Pancreas (tissue), 10 donors: Measurements from ENCODE around the gene PTRH1. TPM values are rescaled to one million over a fixed set of nuclear protein-coding genes. Genes with fewer than 3 reads are reported as not detected.

Source experiments
- ATAC-seq, 4 donors: fragments of 200-7000 bp; cut with Tn5 transposase; one replicate each; pipeline versions ENCODE4 v1.8.0 to v1.9.1; 2020; ENCODE audit warnings: mild to moderate bottlenecking in 4 of 4, moderate library complexity in 4 of 4
- DNase-seq, 6 donors: peaks; one replicate each; pipeline ENCODE4 v3.0.0-alpha.2; 2020
- FAIRE-seq: peaks from 2 replicates; lab custom pipeline; 2012; peaks lifted over from hg19 to GRCh38; lab: Jason Lieb, UNC
- H3K27ac ChIP-seq, 4 donors: fragments of 200-600 bp; sonication (generic); 1 replicate in 3 of 4; 2 replicates in 1 of 4; pipeline versions ENCODE4 v1.5.0 to v1.8.0; 2020
- H3K27me3 ChIP-seq, 4 donors: fragments of 200-600 bp; one replicate each; pipeline ENCODE4 v1.8.0; 2021
- H3K36me3 ChIP-seq, 3 donors: fragments of 200-600 bp; sonication (generic) in 1 of 3; one replicate each; pipeline versions ENCODE4 v1.5.0 to v1.8.0; 2020 to 2021
- H3K4me1 ChIP-seq, 3 donors: fragments of 200-600 bp; one replicate each; pipeline ENCODE4 v1.8.0; 2021
- H3K4me3 ChIP-seq, 4 donors: fragments of 200-600 bp; sonication (generic) in 2 of 4; one replicate each; pipeline versions ENCODE4 v1.5.0 to v1.8.0; 2020 to 2021
- H3K9me3 ChIP-seq, 4 donors: fragments of 200-600 bp; one replicate each; pipeline ENCODE4 v1.8.0; 2021
- whole genome bisulfite sequencing, 2 donors: extraction: QIAGEN DNeasy Blood & Tissue Kit; methylation state at CpG; one replicate each; pipeline ENCODE4 v1.1.7; 2013; 5-methylcytosine and 5-hydroxymethylcytosine counted together
- intact Hi-C, 3 donors: fragments of 100-400 bp; cut with DNase I; formaldehyde crosslinking; loops; one replicate each; pipeline versions ENCODE4 v1.11.1 to v1.14.2; 2022
- polyA plus RNA-seq, 2 donors: library from polyadenylated mRNA; stranded (reverse); fragments of 200-250 nt; gene quantifications; one replicate each; pipeline ENCODE4 v1.2.3, GENCODE V29; 2013
- total RNA-seq, 6 donors: library from RNA; stranded (reverse); fragmentation: NEBNext Ultra II Directional in 4 of 6; extraction: Animal tissue kit (Norgen Biotek cat#: 25700) in 4 of 6; gene quantifications; one replicate each; pipeline versions ENCODE4 v1.2.1 to v1.2.4, GENCODE V29; 2021 to 2023
- TF ChIP-seq, protein P1 (sequence below), 4 donors: fragments of 200-600 bp; sonication (generic) in 3 of 4; IDR thresholded peaks; one replicate each; pipeline versions ENCODE4 v1.5.0 to v1.8.0; 2021; ENCODE audit warnings: antibody characterized with exemption in 4 of 4
- donor health status: healthy with polysubstance abuse.
- donor health status: DM: no; HTN: no; CAD: no; lungs with moderate emphysema.
- donor health status: DM: no; HTN: no; CAD: no.
- donor health status: control.
- donor health status: control.
- donor health status: Bipolar disorder and iron deficiency.
- donor health status: DM: yes; HTN: yes; CAD: no.
- donor health status: DM: no; HTN: no; CAD: no.
- donor health status: DM: no; HTN: no; CAD: no.
- donor health status: DM: yes; HTN: yes; CAD: no.

The PTRH1 gene
- total and polyA plus RNA-seq, 8 donors, result 5.6 to 13.4 (median 10.3) TPM

DNA sequence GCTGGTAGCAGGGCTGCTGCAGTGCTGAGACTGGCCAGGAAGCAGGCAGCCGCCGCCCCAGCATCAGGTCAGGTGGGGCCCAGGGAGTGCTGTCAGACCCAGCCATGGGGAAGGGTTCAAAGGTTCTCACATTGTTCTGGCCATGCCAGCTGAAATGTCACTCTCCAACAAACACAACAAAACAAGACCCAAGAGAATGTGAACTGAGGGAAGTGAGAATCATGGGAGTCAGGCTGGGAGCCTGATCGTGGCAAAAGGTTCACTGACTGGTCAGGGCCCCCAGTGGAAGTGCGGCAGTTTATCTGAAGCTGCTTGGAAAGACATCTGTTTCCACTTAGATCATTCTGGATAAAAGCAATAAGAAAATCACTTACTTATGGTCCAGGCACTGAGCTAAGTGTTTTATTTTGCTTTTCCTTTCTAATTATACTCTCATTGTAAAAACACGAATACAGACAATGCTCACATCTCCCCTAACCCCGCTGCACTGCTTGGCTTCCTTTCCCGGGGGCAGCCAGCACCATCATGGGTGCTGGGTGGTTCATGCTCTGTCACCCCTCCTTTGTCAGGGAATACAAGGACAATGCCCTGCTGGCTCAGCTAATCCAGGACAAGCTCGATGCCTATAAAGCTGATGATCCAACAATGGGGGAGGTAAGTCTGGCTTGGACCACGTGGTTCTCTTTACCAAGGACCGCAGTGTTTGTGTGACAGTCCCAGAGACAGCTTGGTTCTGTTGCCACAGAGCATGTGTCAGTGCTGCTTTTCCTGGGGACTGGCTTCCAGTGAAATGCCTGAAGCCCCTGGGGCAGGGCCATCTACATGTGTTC is 50.6 kb downstream of the PTRH1 start:
- 85 to 88% methylated on average over 10 of the region's 10 CpGs for WGBS, 2 donors
- Histone ChIP-seq H3K36me3 (peaks cover 0 to 45% (median 6%) of the 10 kb centered on the region in 3 donors), H3K4me3 (no peak overlapping the region), H3K27me3 (no peaks in the 10 kb centered on the region), H3K9me3 (no peaks in the 10 kb centered on the region), H3K27ac (no peak overlapping the region), H3K4me1 (no peaks in the 10 kb centered on the region)
- intact Hi-C loops, result no loop called here
- no peak for FAIRE-seq
- ATAC-seq, result peak in 2 of 4 donors; percentile 20 to 59
- TF ChIP-seq, protein P1, sequence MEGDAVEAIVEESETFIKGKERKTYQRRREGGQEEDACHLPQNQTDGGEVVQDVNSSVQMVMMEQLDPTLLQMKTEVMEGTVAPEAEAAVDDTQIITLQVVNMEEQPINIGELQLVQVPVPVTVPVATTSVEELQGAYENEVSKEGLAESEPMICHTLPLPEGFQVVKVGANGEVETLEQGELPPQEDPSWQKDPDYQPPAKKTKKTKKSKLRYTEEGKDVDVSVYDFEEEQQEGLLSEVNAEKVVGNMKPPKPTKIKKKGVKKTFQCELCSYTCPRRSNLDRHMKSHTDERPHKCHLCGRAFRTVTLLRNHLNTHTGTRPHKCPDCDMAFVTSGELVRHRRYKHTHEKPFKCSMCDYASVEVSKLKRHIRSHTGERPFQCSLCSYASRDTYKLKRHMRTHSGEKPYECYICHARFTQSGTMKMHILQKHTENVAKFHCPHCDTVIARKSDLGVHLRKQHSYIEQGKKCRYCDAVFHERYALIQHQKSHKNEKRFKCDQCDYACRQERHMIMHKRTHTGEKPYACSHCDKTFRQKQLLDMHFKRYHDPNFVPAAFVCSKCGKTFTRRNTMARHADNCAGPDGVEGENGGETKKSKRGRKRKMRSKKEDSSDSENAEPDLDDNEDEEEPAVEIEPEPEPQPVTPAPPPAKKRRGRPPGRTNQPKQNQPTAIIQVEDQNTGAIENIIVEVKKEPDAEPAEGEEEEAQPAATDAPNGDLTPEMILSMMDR (IDR thresholded peaks at IDR 0.05), result no peak
- DNase-seq, result no peak

DNA sequence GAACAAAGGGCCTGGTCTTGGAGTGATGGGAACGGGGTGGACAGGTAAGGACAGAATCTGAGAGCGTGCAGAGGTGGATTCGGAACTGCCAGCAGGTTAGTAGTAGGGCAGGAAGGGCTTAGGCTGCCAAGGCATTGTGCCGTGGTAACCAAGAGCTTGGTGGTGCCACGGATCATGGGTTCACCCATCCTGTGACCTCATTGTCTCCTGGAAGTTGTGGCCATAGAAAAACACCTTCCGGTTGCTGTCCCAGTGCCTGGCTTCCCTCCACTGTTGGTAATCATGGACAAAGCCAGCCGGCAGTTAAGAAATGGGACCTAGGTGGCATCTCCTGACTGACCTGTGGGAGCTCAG is 51.2 kb downstream of the PTRH1 start:
- Histone ChIP-seq H3K27me3 (no peaks in the 10 kb centered on the region), H3K4me3 (no peak overlapping the region), H3K4me1 (no peaks in the 10 kb centered on the region), H3K9me3 (no peaks in the 10 kb centered on the region), H3K36me3 (peaks cover 0 to 44% (median 6%) of the 10 kb centered on the region in 3 donors), H3K27ac (no peak overlapping the region)
- TF ChIP-seq, protein P1 (IDR thresholded peaks at IDR 0.05), result no peak
- ATAC-seq, result no peak
- no peak for FAIRE-seq
- no peak for DNase-seq
- intact Hi-C loops, result no loop called here
- 89 to 92% methylated on average over 7 of the region's 7 CpGs for WGBS, 2 donors

Other genes with a start within 250 kb of the PTRH1 start
- 10 to 100 TPM; 14.3 to 33.0 (median 22.0) TPM for gene STXBP1, start 103.4 kb downstream of the PTRH1 start, total RNA-seq
- gene STXBP1, start 103.4 kb downstream of the PTRH1 start, polyA plus RNA-seq, result 10 to 100 TPM; 17.6 to 46.4 TPM
- under 1 TPM in 5 of 6 donors, not detected in 1; 0.12 to 0.39 (median 0.22) TPM for gene CFAP157, start 8.7 kb downstream of the PTRH1 start, total RNA-seq
- gene CFAP157, start 8.7 kb downstream of the PTRH1 start, polyA plus RNA-seq, result 1 to 10 TPM; 1.6 to 2.1 TPM
- under 1 TPM in 2 of 6 donors, not detected in 4; 0.03 to 0.09 TPM for gene TTC16, start 416 bp upstream of the PTRH1 start, total RNA-seq
- under 1 TPM; 0.02 to 0.04 TPM for gene TTC16, start 416 bp upstream of the PTRH1 start, polyA plus RNA-seq
- 1 to 10 TPM; 4.2 to 9.0 (median 5.8) TPM for gene TOR2A, start 19.6 kb upstream of the PTRH1 start, total RNA-seq
- 10 to 100 TPM; 10.1 to 17.5 TPM for gene TOR2A, start 19.6 kb upstream of the PTRH1 start, polyA plus RNA-seq
- gene SH2D3C, start 63.0 kb upstream of the PTRH1 start, total RNA-seq, result 1 to 10 TPM; 1.4 to 4.8 (median 1.8) TPM
- 1 to 10 TPM; 6.9 to 7.1 TPM for gene SH2D3C, start 63.0 kb upstream of the PTRH1 start, polyA plus RNA-seq
- 10 to 100 TPM; 33.9 to 58.2 (median 43.9) TPM for gene CDK9, start 70.4 kb upstream of the PTRH1 start, total RNA-seq
- gene CDK9, start 70.4 kb upstream of the PTRH1 start, polyA plus RNA-seq, result 100 to 1,000 TPM in 1 of 2 donors, 10 to 100 TPM in 1; 73.7 to 119 TPM
- 10 to 100 TPM; 27.0 to 41.3 (median 34.3) TPM for gene FPGS, start 87.2 kb upstream of the PTRH1 start, total RNA-seq
- gene FPGS, start 87.2 kb upstream of the PTRH1 start, polyA plus RNA-seq, result 10 to 100 TPM; 57.1 to 85.3 TPM
- gene ENG, start 139.0 kb upstream of the PTRH1 start, total RNA-seq, result 10 to 100 TPM in 5 of 6 donors, 1 to 10 TPM in 1; 9.7 to 42.4 (median 13.6) TPM
- 10 to 100 TPM; 25.8 to 32.9 TPM for gene ENG, start 139.0 kb upstream of the PTRH1 start, polyA plus RNA-seq
- gene AK1, start 162.0 kb upstream of the PTRH1 start, total RNA-seq, result 10 to 100 TPM in 4 of 6 donors, 1 to 10 TPM in 2; 8.9 to 18.3 (median 15.2) TPM
- gene AK1, start 162.0 kb upstream of the PTRH1 start, polyA plus RNA-seq, result 10 to 100 TPM; 49.5 to 81.7 TPM
- 10 to 100 TPM; 20.7 to 31.1 (median 26.0) TPM for gene ST6GALNAC6, start 183.9 kb upstream of the PTRH1 start, total RNA-seq
- 10 to 100 TPM; 30.6 to 35.7 TPM for gene ST6GALNAC6, start 183.9 kb upstream of the PTRH1 start, polyA plus RNA-seq
- 10 to 100 TPM; 25.9 to 66.6 (median 41.3) TPM for gene ST6GALNAC4, start 201.4 kb upstream of the PTRH1 start, total RNA-seq
- 10 to 100 TPM; 22.2 to 27.7 TPM for gene ST6GALNAC4, start 201.4 kb upstream of the PTRH1 start, polyA plus RNA-seq
- 1 to 10 TPM; 1.0 to 2.2 (median 1.2) TPM for gene PIP5KL1, start 215.1 kb upstream of the PTRH1 start, total RNA-seq
- 1 to 10 TPM in 1 of 2 donors, under 1 TPM in 1; 0.80 to 2.5 TPM for gene PIP5KL1, start 215.1 kb upstream of the PTRH1 start, polyA plus RNA-seq
- gene DPM2, start 222.2 kb upstream of the PTRH1 start, total RNA-seq, result 10 to 100 TPM; 19.6 to 34.9 (median 25.5) TPM
- gene DPM2, start 222.2 kb upstream of the PTRH1 start, polyA plus RNA-seq, result 10 to 100 TPM; 39.0 to 56.8 TPM